MM.1S (cell line): ENCODE results near the gene ANKRD52.

Experiments
- CTCF ChIP-seq: fragments of 300-600 bp; sonication (generic); IDR thresholded peaks from 2 replicates; pipeline ENCODE4 v1.5.1; 2016; ENCODE audit warnings: antibody characterized with exemption, low read length, mixed read lengths
- EZH2 ChIP-seq: fragments of 300-600 bp; sonication (generic); optimal IDR thresholded peaks from 2 replicates; pipeline ENCODE3; 2017; ENCODE audit warnings: low read depth, mild to moderate bottlenecking, antibody characterized with exemption, low read length, mixed read lengths
- EZH2phosphoT487 ChIP-seq: fragments of 300-600 bp; sonication (generic); IDR thresholded peaks from 2 replicates; pipeline ENCODE4 v1.6.1; 2018; ENCODE audit warnings: antibody characterized with exemption, low read length

GRCh38 chr12:56190695-56191155 is 67.5 kb downstream of the ANKRD52 start:
- no peak for TF ChIP-seq CTCF
- TF ChIP-seq EZH2, result no peak
- no peak for TF ChIP-seq EZH2phosphoT487
